IMR-90 (cell line): Measurements from ENCODE around the gene KCTD11. TPM values are rescaled to one million over a fixed set of nuclear protein-coding genes. Genes with fewer than 3 reads are reported as not detected.

Experiments
- ATAC-seq: fragments of 200-7000 bp; cut with Tn5 transposase; 2 replicates; pipeline ENCODE4 v1.9.1; 2020; ENCODE audit warnings: low read depth, mild to moderate bottlenecking, moderate library complexity
- BruUV-seq: library from RNA; stranded (reverse); fragments of 400-500 nt; replicated peaks from 2 replicates; lab custom pipeline; 2021; lab: Mats Ljungman, UMichigan
- CTCF ChIA-PET: fragments of 300-600 bp; formaldehyde crosslinking; extraction: SDS; loops from one replicate; lab custom pipeline; 2021; ENCODE audit warnings: antibody characterized with exemption; lab: Yijun Ruan, JAX
- POLR2A ChIA-PET: fragments of 300-600 bp; sonication (Branson Sonifier 250); formaldehyde crosslinking; loops from one replicate; lab custom pipeline; 2022; ENCODE audit warnings: antibody characterized with exemption; ENCODE audit not compliant: unreplicated experiment; lab: Charles Lee
- DNase-seq: peaks from one replicate; pipeline ENCODE4 v3.0.0; 2013
- H2AFZ ChIP-seq: replicated peaks from 2 replicates; pipeline ENCODE3; 2013; ENCODE audit warnings: low read length, mild to moderate bottlenecking; ENCODE audit not compliant: poor library complexity
- H2AK5ac ChIP-seq: 2 replicates; pipeline ENCODE4 v1.6.1; 2013; ENCODE audit warnings: low read depth, low read length, inconsistent platforms
- H2AK9ac ChIP-seq: replicated peaks from 2 replicates; pipeline ENCODE3; 2013; ENCODE audit warnings: mild to moderate bottlenecking, low read depth, low read length, moderate library complexity; ENCODE audit not compliant: poor library complexity
- H2BK120ac ChIP-seq: 2 replicates; pipeline ENCODE4 v1.6.1; 2013; ENCODE audit warnings: low read depth, low read length, inconsistent platforms
- H2BK15ac ChIP-seq: 3 replicates; pipeline ENCODE4 v1.6.1; 2013; ENCODE audit warnings: low read depth, low read length, inconsistent platforms
- H2BK20ac ChIP-seq: 2 replicates; pipeline ENCODE4 v1.6.1; 2013; ENCODE audit warnings: low read depth, mild to moderate bottlenecking, inconsistent platforms, low read length, moderate library complexity
- H2BK5ac ChIP-seq: 2 replicates; pipeline ENCODE4 v1.6.1; 2013; ENCODE audit warnings: mild to moderate bottlenecking, low read depth, low read length, inconsistent platforms; ENCODE audit not compliant: poor library complexity, severe bottlenecking
- H3K14ac ChIP-seq: replicated peaks from 2 replicates; pipeline ENCODE4 v1.6.1; 2013; ENCODE audit warnings: low read depth, low read length, inconsistent platforms
- H3K18ac ChIP-seq: 2 replicates; pipeline ENCODE4 v1.6.1; 2013; ENCODE audit warnings: low read depth, low read length, control low read depth
- H3K23ac ChIP-seq: 2 replicates; pipeline ENCODE4 v1.6.1; 2013; ENCODE audit warnings: low read depth, low read length, inconsistent platforms
- H3K27ac ChIP-seq: 2 replicates; pipeline ENCODE4 v1.5.1; 2013; ENCODE audit warnings: mild to moderate bottlenecking, control low read depth, low read length; ENCODE audit not compliant: insufficient read depth
- H3K27me3 ChIP-seq: 2 replicates; pipeline ENCODE4 v1.6.1; 2013; ENCODE audit warnings: low read length; ENCODE audit not compliant: control insufficient read depth, insufficient read depth
- H3K36me3 ChIP-seq: 2 replicates; pipeline ENCODE4 v1.6.1; 2013; ENCODE audit warnings: low read length, mixed read lengths; ENCODE audit not compliant: control insufficient read depth, insufficient read depth
- H3K4ac ChIP-seq: 2 replicates; pipeline ENCODE4 v1.6.1; 2013; ENCODE audit warnings: low read depth, low read length, inconsistent platforms
- H3K4me1 ChIP-seq: 2 replicates; pipeline ENCODE4 v1.6.1; 2013; ENCODE audit warnings: low read length, mixed read lengths; ENCODE audit not compliant: control insufficient read depth, insufficient read depth
- H3K4me2 ChIP-seq: 2 replicates; pipeline ENCODE4 v1.6.1; 2013; ENCODE audit warnings: low read depth, mild to moderate bottlenecking, control low read depth, low read length, moderate library complexity
- H3K4me3 ChIP-seq: 2 replicates; pipeline ENCODE4 v1.5.1; 2013; ENCODE audit warnings: low read depth, mild to moderate bottlenecking, control low read depth, low read length, moderate library complexity; ENCODE audit not compliant: insufficient read depth
- H3K56ac ChIP-seq: 2 replicates; pipeline ENCODE4 v1.6.1; 2013; ENCODE audit warnings: low read length, inconsistent platforms; ENCODE audit not compliant: insufficient read depth; ENCODE audit errors: extremely low read depth
- H3K79me1 ChIP-seq, 2 experiments: 2 replicates each; pipeline ENCODE4 v1.6.1; 2013; ENCODE audit warnings: low read length in 2 of 2, inconsistent platforms in 1 of 2, low read depth in 1 of 2
- H3K9ac ChIP-seq: 2 replicates; pipeline ENCODE4 v1.6.1; 2013; ENCODE audit warnings: low read depth, low read length, control low read depth
- H3K9me1 ChIP-seq: 2 replicates; pipeline ENCODE4 v1.6.1; 2013; ENCODE audit warnings: low read length, inconsistent platforms; ENCODE audit not compliant: insufficient read depth
- H3K9me3 ChIP-seq: 2 replicates; pipeline ENCODE4 v1.6.1; 2013; ENCODE audit warnings: low read length; ENCODE audit not compliant: control insufficient read depth, insufficient read depth
- H4K20me1 ChIP-seq: 2 replicates; pipeline ENCODE4 v1.6.1; 2013; ENCODE audit warnings: low read length, inconsistent platforms; ENCODE audit not compliant: insufficient read depth
- H4K5ac ChIP-seq: 2 replicates; pipeline ENCODE4 v1.6.1; 2013; ENCODE audit warnings: mild to moderate bottlenecking, low read depth, low read length, control low read depth
- H4K8ac ChIP-seq, 2 experiments: 2 replicates each; pipeline ENCODE4 v1.6.1; 2013; ENCODE audit warnings: low read depth in 2 of 2, low read length in 2 of 2, control low read depth in 1 of 2, inconsistent platforms in 1 of 2
- H4K91ac ChIP-seq: 2 replicates; pipeline ENCODE4 v1.6.1; 2013; ENCODE audit warnings: low read depth, low read length, inconsistent platforms; ENCODE audit not compliant: insufficient read depth
- POLR2A ChIP-seq: IDR thresholded peaks from 2 replicates; pipeline ENCODE4 v1.6.1; 2012; ENCODE audit warnings: mild to moderate bottlenecking, low read depth, low read length
- WGBS, 2 experiments: methylation state at CpG; one replicate each; pipeline versions ENCODE4 v1.1.5 to v1.1.7; 2013; ENCODE audit warnings: missing lambda C conversion rate in 2 of 2; ENCODE audit not compliant: insufficient read length in 1 of 2; ENCODE audit errors: extremely low coverage in 2 of 2; 5-methylcytosine and 5-hydroxymethylcytosine counted together
- dilution Hi-C: fragments of 300-500 bp; cut with HindIII; formaldehyde crosslinking; loops from one replicate; pipeline ENCODE4 v1.14.3; 2018; ENCODE audit warnings: low sequenced_read_pairs; ENCODE audit not compliant: unreplicated experiment
- in situ Hi-C: fragments of 300-500 bp; cut with MboI; formaldehyde crosslinking; loops from 3 replicates; pipeline ENCODE4 v1.14.3; 2019; ENCODE audit warnings: low sequenced_read_pairs, inconsistent platforms, mixed read lengths
- intact Hi-C: fragments of 100-400 bp; cut with micrococcal nuclease; formaldehyde crosslinking; loops from 2 replicates; pipeline ENCODE4 v1.10.0; 2022
- polyA plus RNA-seq, 3 experiments: library from polyadenylated mRNA; depleted of rRNA; stranded (reverse); fragments of >200 nt; gene quantifications; 2 replicates each; pipeline ENCODE4 v1.2.3, GENCODE V29; 2012; ENCODE audit warnings: low replicate concordance in 1 of 3
- total RNA-seq: library from RNA; depleted of rRNA; stranded (reverse); fragments of >200 nt; gene quantifications from 2 replicates; pipeline ENCODE4 v1.2.3, GENCODE V29; 2012
- TF ChIP-seq, protein P1 (sequence below): fragments of 150-350 bp; IDR thresholded peaks from 2 replicates; pipeline ENCODE4 v1.6.1; 2017; ENCODE audit warnings: mild to moderate bottlenecking, antibody characterized with exemption, low read length, low read depth

The KCTD11 gene
- total and polyA plus RNA-seq, 2 of the 4 experiments (the other 2 are of a cell fraction), result 10.8 to 16.4 TPM

DNA sequence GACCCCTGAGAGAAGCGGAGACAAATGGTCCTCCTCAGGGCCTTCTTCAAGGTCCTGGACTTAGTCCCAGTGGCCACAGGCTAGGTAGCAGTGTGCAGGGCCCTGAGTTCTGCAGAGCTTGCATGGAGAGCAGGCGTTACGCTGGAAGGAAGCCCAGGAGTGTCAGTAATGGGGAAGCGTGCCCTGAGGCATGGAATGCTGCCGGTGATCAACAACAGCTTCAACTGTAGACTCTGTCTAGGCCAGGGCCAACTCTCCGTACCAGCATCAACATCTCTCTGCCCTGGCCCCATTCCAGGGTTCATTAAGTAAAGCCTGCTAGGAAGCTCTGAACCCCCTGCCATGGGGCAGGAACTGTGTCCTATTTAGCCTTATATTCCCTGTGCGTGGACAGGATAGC lies 28.4 kb downstream of the KCTD11 start:
- Histone ChIP-seq H3K4me3 (no peak overlapping the region), H3K79me1 (no peaks in the 10 kb centered on the region), H3K18ac (no peak overlapping the region), H3K4me2 (peak overlapping the region; percentile 3), H4K91ac (no peak overlapping the region), H2AK9ac (no peak overlapping the region), H3K4me1 (peaks cover 7% of the 10 kb centered on the region; the same call in 1 of the 2 replicates), H3K27me3 (peaks cover 26% of the 10 kb centered on the region), H2BK5ac (no peak overlapping the region), H4K5ac (no peak overlapping the region), H3K27ac (no peak overlapping the region), H2AK5ac (no peak overlapping the region), H2BK120ac (no peak overlapping the region), H3K9ac (no peak overlapping the region), H3K23ac (no peak overlapping the region), H4K20me1 (no peaks in the 10 kb centered on the region), H3K9me3 (peaks cover 8% of the 10 kb centered on the region; the same call in 1 of the 2 replicates), H4K8ac (no peak overlapping the region), H3K56ac (no peak overlapping the region), H3K9me1 (peaks cover 2% of the 10 kb centered on the region; the same call in 1 of the 2 replicates), H3K14ac (no peak overlapping the region), H2BK20ac (no peak overlapping the region), H2AFZ (peak overlapping the region; percentile 84), H3K36me3 (no peaks in the 10 kb centered on the region), H3K4ac (no peak overlapping the region), H2BK15ac (no peak overlapping the region)
- in situ Hi-C loops (no loop called here), intact Hi-C loops (no loop called here), dilution Hi-C loops (no loop called here)
- DNase-seq, result peak; percentile 47
- ATAC-seq, result peak; percentile 44
- 0 out of 2 replicates have a peak, but pooled peaks have one; percentile 5 for TF ChIP-seq POLR2A
- TF ChIP-seq, protein P1, sequence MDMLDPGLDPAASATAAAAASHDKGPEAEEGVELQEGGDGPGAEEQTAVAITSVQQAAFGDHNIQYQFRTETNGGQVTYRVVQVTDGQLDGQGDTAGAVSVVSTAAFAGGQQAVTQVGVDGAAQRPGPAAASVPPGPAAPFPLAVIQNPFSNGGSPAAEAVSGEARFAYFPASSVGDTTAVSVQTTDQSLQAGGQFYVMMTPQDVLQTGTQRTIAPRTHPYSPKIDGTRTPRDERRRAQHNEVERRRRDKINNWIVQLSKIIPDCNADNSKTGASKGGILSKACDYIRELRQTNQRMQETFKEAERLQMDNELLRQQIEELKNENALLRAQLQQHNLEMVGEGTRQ, result no peak
- ChIA-PET CTCF (no interaction called here), POLR2A (interaction anchor here (0.6 kb wide), 1 partner anchor 13 kb away, joined by 4 read pairs; no protein-coding TSS in a partner anchor)
- WGBS, 2 experiments, result 19% methylated on average over 3 of the region's 7 CpGs; no CpG with 5 or more reads in 1 of the 2 experiments
- no TSS peak for BruUV-seq
